Astrocyte (in vitro differentiated cells and primary cell): ENCODE data around the gene EPHB2. TPM values are rescaled to one million over a fixed set of nuclear protein-coding genes. Genes with fewer than 3 reads are reported as not detected.

Experiments
- DNase-seq: peaks from one replicate; pipeline ENCODE4 v3.0.0-alpha.2; 2010; ENCODE audit warnings: low read depth
- FAIRE-seq: peaks from 2 replicates; lab custom pipeline; 2011; peaks lifted over from hg19 to GRCh38; lab: Jason Lieb, UNC
- H2AFZ ChIP-seq: 2 replicates; pipeline ENCODE4 v1.6.0; 2012; ENCODE audit warnings: low read depth, low read length, inconsistent platforms
- H3K27ac ChIP-seq: 2 replicates; pipeline ENCODE4 v1.5.1; 2011; ENCODE audit warnings: low read depth, low read length, inconsistent platforms
- H3K27me3 ChIP-seq: 2 replicates; pipeline ENCODE4 v1.6.0; 2011; ENCODE audit warnings: low read length, inconsistent platforms; ENCODE audit not compliant: insufficient read depth
- H3K36me3 ChIP-seq: 2 replicates; pipeline ENCODE4 v1.5.1; 2011; ENCODE audit warnings: low read length, inconsistent platforms; ENCODE audit not compliant: insufficient read depth
- H3K4me1 ChIP-seq: 2 replicates; pipeline ENCODE4 v1.5.1; 2011; ENCODE audit warnings: low read length, inconsistent platforms; ENCODE audit not compliant: insufficient read depth
- H3K4me2 ChIP-seq: 2 replicates; pipeline ENCODE4 v1.6.0; 2012; ENCODE audit warnings: low read length, inconsistent platforms
- H3K4me3 ChIP-seq: 2 replicates; pipeline ENCODE4 v1.5.1; 2011; ENCODE audit warnings: low read depth, mild to moderate bottlenecking, low read length, inconsistent platforms; ENCODE audit not compliant: insufficient read depth
- H3K79me2 ChIP-seq: 2 replicates; pipeline ENCODE4 v1.6.0; 2012; ENCODE audit warnings: mild to moderate bottlenecking, low read length, inconsistent platforms; ENCODE audit not compliant: insufficient read depth
- H3K9ac ChIP-seq: 2 replicates; pipeline ENCODE4 v1.6.0; 2012; ENCODE audit warnings: mild to moderate bottlenecking, low read length, inconsistent platforms
- H3K9me3 ChIP-seq: 2 replicates; pipeline ENCODE4 v1.5.1; 2012; ENCODE audit warnings: low read depth, mild to moderate bottlenecking, low read length, inconsistent platforms; ENCODE audit not compliant: insufficient read depth
- H4K20me1 ChIP-seq: 2 replicates; pipeline ENCODE4 v1.6.0; 2012; ENCODE audit warnings: low read length, inconsistent platforms; ENCODE audit not compliant: insufficient read depth
- H3K27ac Mint-ChIP-seq: one replicate; pipeline ENCODE4 v1.8.0; 2021; ENCODE audit warnings: mild to moderate bottlenecking, mixed read lengths; ENCODE audit not compliant: unreplicated experiment
- H3K27me3 Mint-ChIP-seq: one replicate; pipeline ENCODE4 v1.8.0; 2021; ENCODE audit warnings: low read depth, mixed read lengths; ENCODE audit not compliant: unreplicated experiment
- H3K36me3 Mint-ChIP-seq: one replicate; pipeline ENCODE4 v1.8.0; 2021; ENCODE audit warnings: low read depth, mixed read lengths; ENCODE audit not compliant: unreplicated experiment
- H3K4me1 Mint-ChIP-seq: one replicate; pipeline ENCODE4 v1.8.0; 2021; ENCODE audit warnings: low read depth, mixed read lengths; ENCODE audit not compliant: unreplicated experiment
- H3K4me3 Mint-ChIP-seq: one replicate; pipeline ENCODE4 v1.8.0; 2021; ENCODE audit warnings: mild to moderate bottlenecking, moderate library complexity, mixed read lengths; ENCODE audit not compliant: unreplicated experiment
- H3K9me3 Mint-ChIP-seq: one replicate; pipeline ENCODE4 v1.8.0; 2021; ENCODE audit warnings: mild to moderate bottlenecking, mixed read lengths; ENCODE audit not compliant: unreplicated experiment
- CTCF ChIP-seq: IDR thresholded peaks from 2 replicates; pipeline ENCODE4 v1.5.1; 2011; ENCODE audit warnings: low read depth, mild to moderate bottlenecking, inconsistent platforms, low read length, moderate library complexity; ENCODE audit not compliant: insufficient read depth
- EZH2 ChIP-seq: IDR thresholded peaks from 2 replicates; pipeline ENCODE4 v1.6.1; 2012; ENCODE audit warnings: mild to moderate bottlenecking, low read length, inconsistent platforms; ENCODE audit not compliant: insufficient read depth
- total RNA-seq: library from RNA; stranded (reverse); gene quantifications from 2 replicates; pipeline ENCODE4 v1.2.1, GENCODE V29; 2021

EPHB2 gene
- total RNA-seq, 1 donor from 2014 or later, result 8.4 TPM

GRCh38 chr1:22893292-22893691 lies 182.7 kb downstream of the EPHB2 start:
- peaks cover 12% of the 10 kb centered on the region for H3K36me3 ChIP-seq
- Mint-ChIP-seq H3K9me3 (no peaks in the 10 kb centered on the region), H3K36me3 (peaks cover 10% of the 10 kb centered on the region), H3K27ac (no peak overlapping the region), H3K27me3 (peaks cover 36% of the 10 kb centered on the region), H3K4me1 (peaks cover 9% of the 10 kb centered on the region), H3K4me3 (no peak overlapping the region)
- H2AFZ ChIP-seq, result no peak overlapping the region
- FAIRE-seq, result no peak
- no peak overlapping the region for H3K4me3 ChIP-seq
- H3K4me2 ChIP-seq, result no peak overlapping the region
- no peak overlapping the region for H3K9ac ChIP-seq
- no peak for DNase-seq
- H3K4me1 ChIP-seq, result peaks cover 11% of the 10 kb centered on the region
- no peaks in the 10 kb centered on the region for H3K79me2 ChIP-seq
- no peaks in the 10 kb centered on the region for H4K20me1 ChIP-seq
- H3K27ac ChIP-seq, result no peak overlapping the region
- no peaks in the 10 kb centered on the region for H3K9me3 ChIP-seq
- no peaks in the 10 kb centered on the region for H3K27me3 ChIP-seq
- TF ChIP-seq EZH2 (no peak), CTCF (no peak)

- Histone ChIP-seq H3K27me3 (no peaks in the 10 kb centered on the region), H3K4me3 (no peak overlapping the region), H3K27ac (no peak overlapping the region), H3K9ac (no peak overlapping the region), H2AFZ (no peak overlapping the region), H3K36me3 (peaks cover 12% of the 10 kb centered on the region), H3K4me1 (no peaks in the 10 kb centered on the region), H3K9me3 (no peaks in the 10 kb centered on the region), H3K4me2 (no peak overlapping the region), H3K79me2 (no peaks in the 10 kb centered on the region), H4K20me1 (no peaks in the 10 kb centered on the region)
- Mint-ChIP-seq H3K36me3 (peaks cover 10% of the 10 kb centered on the region), H3K4me1 (peaks cover 2% of the 10 kb centered on the region), H3K9me3 (no peaks in the 10 kb centered on the region), H3K27ac (no peak overlapping the region), H3K27me3 (peaks cover 36% of the 10 kb centered on the region), H3K4me3 (no peak overlapping the region)
- FAIRE-seq (no peak), DNase-seq (no peak)
- TF ChIP-seq EZH2 (no peak), CTCF (no peak)
Observed at GRCh38 chr1:22895357-22895756, 184.7 kb downstream of the EPHB2 start.

GRCh38 chr1:22896184-22896583 lies 185.5 kb downstream of the EPHB2 start:
- no peaks in the 10 kb centered on the region for H3K9me3 ChIP-seq
- Mint-ChIP-seq H3K27ac (no peak overlapping the region), H3K27me3 (peaks cover 32% of the 10 kb centered on the region), H3K4me3 (no peak overlapping the region), H3K9me3 (no peaks in the 10 kb centered on the region), H3K4me1 (peaks cover 2% of the 10 kb centered on the region), H3K36me3 (peaks cover 10% of the 10 kb centered on the region)
- H3K4me1 ChIP-seq, result no peaks in the 10 kb centered on the region
- FAIRE-seq (no peak), DNase-seq (no peak)
- TF ChIP-seq CTCF (no peak), EZH2 (no peak)
- no peak overlapping the region for H3K9ac ChIP-seq
- H3K79me2 ChIP-seq, result no peaks in the 10 kb centered on the region
- no peak overlapping the region for H3K4me3 ChIP-seq
- H4K20me1 ChIP-seq, result no peaks in the 10 kb centered on the region
- peaks cover 12% of the 10 kb centered on the region for H3K36me3 ChIP-seq
- no peak overlapping the region for H3K4me2 ChIP-seq
- H3K27ac ChIP-seq, result no peak overlapping the region
- no peak overlapping the region for H2AFZ ChIP-seq
- no peaks in the 10 kb centered on the region for H3K27me3 ChIP-seq
